ENCODE measurements around the gene NBAS. TPM values are rescaled to one million over a fixed set of nuclear protein-coding genes. Genes with fewer than 3 reads are reported as not detected.
"Not testable (repeated sequence)": the region's sequence is repeated elsewhere in the genome, so short reads cannot be mapped to it uniquely, and the experiment has no call there.

Gene NBAS
- total RNA-seq, 1 experiment from 2014 or later: 32.5 TPM

DNA sequence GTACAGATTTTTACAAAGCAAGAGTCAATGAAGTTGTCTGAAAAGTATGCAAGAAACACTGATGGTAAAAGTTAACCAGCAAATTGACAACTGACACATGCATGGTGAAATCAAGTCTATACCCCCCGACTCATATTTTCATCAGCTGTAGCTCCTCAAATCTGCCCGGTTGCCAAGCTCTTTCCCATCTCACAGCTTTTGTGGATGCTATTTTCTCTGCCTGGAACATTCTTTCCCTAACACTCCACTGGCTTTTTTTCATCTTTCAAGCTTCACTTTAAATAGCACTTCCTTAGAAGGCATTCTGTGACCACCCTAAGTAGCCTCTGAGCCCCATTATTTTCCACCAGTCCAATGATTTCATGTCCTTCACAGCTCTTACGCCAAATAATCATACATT, 18.1 kb downstream of the NBAS start:
- Histone ChIP-seq H3K4me1 (ENCODE audit: insufficient read depth, low read length) (no peaks in the 10 kb centered on the region), H3K9me3 (ENCODE audit: control insufficient read depth, low read depth, low read length) (no peaks in the 10 kb centered on the region), H3K27me3 (ENCODE audit: insufficient read depth, low read length) (no peaks in the 10 kb centered on the region), H3K4me2 (ENCODE audit: insufficient read depth, insufficient read length, low read length) (no peak overlapping the region), H4K20me1 (ENCODE audit: control insufficient read depth, insufficient read depth, insufficient read length) (no peaks in the 10 kb centered on the region), H3K27ac (ENCODE audit: insufficient read length, low read depth, low read length) (no peak overlapping the region), H3K4ac (ENCODE audit: low read depth, low read length) (no peak overlapping the region), H2BK20ac (ENCODE audit: low read depth, low read length, poor library complexity, severe bottlenecking) (no peak overlapping the region), H3K56ac (ENCODE audit: insufficient read length, low read depth, low read length) (no peak overlapping the region), H3K14ac (ENCODE audit: insufficient read depth, low read length) (no peak overlapping the region), H2BK120ac (ENCODE audit: low read depth, low read length, poor library complexity, severe bottlenecking) (no peak overlapping the region), H2BK15ac (ENCODE audit: low read depth, low read length) (no peak overlapping the region), H3K9ac (ENCODE audit: extremely low read depth, insufficient read length, low read length) (no peak overlapping the region), H2BK5ac (ENCODE audit: insufficient read length, low read length) (no peak overlapping the region), H4K8ac (replicated peaks; ENCODE audit: insufficient read length, low read depth, low read length) (no peak overlapping the region), H2AFZ (ENCODE audit: low read length) (no peak overlapping the region), H3K79me2 (ENCODE audit: insufficient read depth, low read length) (no peaks in the 10 kb centered on the region), H4K91ac (ENCODE audit: insufficient read length, low read depth, low read length) (no peak overlapping the region), H2AK5ac (ENCODE audit: insufficient read length, low read length) (no peak overlapping the region), H3T11ph (ENCODE audit: low read length) (no peak overlapping the region), H3K79me1 (ENCODE audit: insufficient read depth, low read depth, low read length, poor library complexity, severe bottlenecking) (no peaks in the 10 kb centered on the region), H2BK12ac (ENCODE audit: insufficient read length, low read depth, low read length) (no peak overlapping the region), H4K5ac (ENCODE audit: insufficient read length, low read depth, low read length) (no peak overlapping the region), H3K18ac (ENCODE audit: insufficient read length, low read depth, low read length) (no peak overlapping the region), H3K23me2 (ENCODE audit: insufficient read length, low read depth, low read length, poor library complexity, severe bottlenecking) (no peaks in the 10 kb centered on the region), H3K23ac (ENCODE audit: insufficient read length, low read depth, low read length) (no peak overlapping the region)
- Mint-ChIP-seq H3K9me3 (peaks cover 0 to 3% of the 10 kb centered on the region in 2 experiments; a peak in 3 of 5 replicates), H3K27ac (peak overlapping the region in 1 of 3 experiments; percentile 30; a peak in 1 of 7 replicates), H3K36me3 (ENCODE audit: insufficient read depth in 1 of 3, low read depth in 3 of 3) (peaks cover 6 to 14% (median 9%) of the 10 kb centered on the region in 3 experiments; a peak in 6 of 7 replicates), H3K4me1 (no peaks in the 10 kb centered on the region; a peak in 1 of 4 replicates), H3K4me3 (no peak overlapping the region), H3K27me3 (ENCODE audit: low read depth) (no peaks in the 10 kb centered on the region)
- TF ChIP-seq, protein P1, sequence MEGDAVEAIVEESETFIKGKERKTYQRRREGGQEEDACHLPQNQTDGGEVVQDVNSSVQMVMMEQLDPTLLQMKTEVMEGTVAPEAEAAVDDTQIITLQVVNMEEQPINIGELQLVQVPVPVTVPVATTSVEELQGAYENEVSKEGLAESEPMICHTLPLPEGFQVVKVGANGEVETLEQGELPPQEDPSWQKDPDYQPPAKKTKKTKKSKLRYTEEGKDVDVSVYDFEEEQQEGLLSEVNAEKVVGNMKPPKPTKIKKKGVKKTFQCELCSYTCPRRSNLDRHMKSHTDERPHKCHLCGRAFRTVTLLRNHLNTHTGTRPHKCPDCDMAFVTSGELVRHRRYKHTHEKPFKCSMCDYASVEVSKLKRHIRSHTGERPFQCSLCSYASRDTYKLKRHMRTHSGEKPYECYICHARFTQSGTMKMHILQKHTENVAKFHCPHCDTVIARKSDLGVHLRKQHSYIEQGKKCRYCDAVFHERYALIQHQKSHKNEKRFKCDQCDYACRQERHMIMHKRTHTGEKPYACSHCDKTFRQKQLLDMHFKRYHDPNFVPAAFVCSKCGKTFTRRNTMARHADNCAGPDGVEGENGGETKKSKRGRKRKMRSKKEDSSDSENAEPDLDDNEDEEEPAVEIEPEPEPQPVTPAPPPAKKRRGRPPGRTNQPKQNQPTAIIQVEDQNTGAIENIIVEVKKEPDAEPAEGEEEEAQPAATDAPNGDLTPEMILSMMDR (conservative IDR thresholded peaks at IDR 0.05): no peak
- no peak for DNase-seq
- no CpG with 5 or more reads among the region's 3 CpGs for WGBS (ENCODE audit: extremely low coverage, insufficient read length, low lambda C conversion rate)

DNA sequence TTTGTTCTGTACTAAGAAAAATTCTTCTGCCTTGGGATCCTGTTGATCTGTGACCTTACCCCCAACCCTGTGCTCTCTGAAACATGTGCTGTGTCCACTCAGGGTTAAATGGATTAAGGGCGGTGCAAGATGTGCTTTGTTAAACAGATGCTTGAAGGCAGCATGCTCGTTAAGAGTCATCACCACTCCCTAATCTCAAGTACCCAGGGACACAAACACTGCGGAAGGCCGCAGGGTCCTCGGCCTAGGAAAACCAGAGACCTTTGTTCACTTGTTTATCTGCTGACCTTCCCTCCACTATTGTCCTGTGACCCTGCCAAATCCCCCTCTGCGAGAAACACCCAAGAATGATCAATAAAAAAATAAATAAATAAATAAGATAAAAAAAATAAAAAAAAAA, 18.9 kb downstream of the NBAS start:
- H2BK12ac ChIP-seq (ENCODE audit: insufficient read length, low read depth, low read length); H4K5ac ChIP-seq (ENCODE audit: insufficient read length, low read depth, low read length); H3K27me3 ChIP-seq (ENCODE audit: insufficient read depth, low read length); H4K8ac ChIP-seq (replicated peaks; ENCODE audit: insufficient read length, low read depth, low read length); H3K23me2 ChIP-seq (ENCODE audit: insufficient read length, low read depth, low read length, poor library complexity, severe bottlenecking); H3T11ph ChIP-seq (ENCODE audit: low read length); H2BK15ac ChIP-seq (ENCODE audit: low read depth, low read length); DNase-seq; H3K27me3 Mint-ChIP-seq (ENCODE audit: low read depth); H3K4ac ChIP-seq (ENCODE audit: low read depth, low read length); H3K4me2 ChIP-seq (ENCODE audit: insufficient read depth, insufficient read length, low read length); H2BK5ac ChIP-seq (ENCODE audit: insufficient read length, low read length); H2BK120ac ChIP-seq (ENCODE audit: low read depth, low read length, poor library complexity, severe bottlenecking); H3K9me3 ChIP-seq (ENCODE audit: control insufficient read depth, low read depth, low read length); H3K79me1 ChIP-seq (ENCODE audit: insufficient read depth, low read depth, low read length, poor library complexity, severe bottlenecking); H2BK20ac ChIP-seq (ENCODE audit: low read depth, low read length, poor library complexity, severe bottlenecking); H2AFZ ChIP-seq (ENCODE audit: low read length); H2AK5ac ChIP-seq (ENCODE audit: insufficient read length, low read length); H3K4me1 ChIP-seq (ENCODE audit: insufficient read depth, low read length); H3K4me3 Mint-ChIP-seq; H3K23ac ChIP-seq (ENCODE audit: insufficient read length, low read depth, low read length); H4K20me1 ChIP-seq (ENCODE audit: control insufficient read depth, insufficient read depth, insufficient read length); H3K9me3 Mint-ChIP-seq; H3K79me2 ChIP-seq (ENCODE audit: insufficient read depth, low read length); H3K56ac ChIP-seq (ENCODE audit: insufficient read length, low read depth, low read length); H3K9ac ChIP-seq (ENCODE audit: extremely low read depth, insufficient read length, low read length); H3K18ac ChIP-seq (ENCODE audit: insufficient read length, low read depth, low read length); H4K91ac ChIP-seq (ENCODE audit: insufficient read length, low read depth, low read length); H3K27ac Mint-ChIP-seq; H3K27ac ChIP-seq (ENCODE audit: insufficient read length, low read depth, low read length); H3K4me1 Mint-ChIP-seq; H3K14ac ChIP-seq (ENCODE audit: insufficient read depth, low read length): not testable (repeated sequence)
- H3K36me3 Mint-ChIP-seq (ENCODE audit: insufficient read depth in 1 of 3, low read depth in 3 of 3): peaks cover 8 to 20% (median 11%) of the 10 kb centered on the region in 3 experiments
- no CpG with 5 or more reads among the region's 6 CpGs for WGBS (ENCODE audit: extremely low coverage, insufficient read length, low lambda C conversion rate)
